ENCODE data around the gene WDCP. TPM values are rescaled to one million over a fixed set of nuclear protein-coding genes. Genes with fewer than 3 reads are reported as not detected.

Gene WDCP
- total RNA-seq, 1 donor from 2014 or later = 5.2 TPM

GRCh38 chr2:23988371-23988770, 58.8 kb downstream of the WDCP start:
- H3K9me3 ChIP-seq = no peaks in the 10 kb centered on the region
- no peak for DNase-seq (ENCODE audit: extremely low spot score in 2 of 2)
- no peaks in the 10 kb centered on the region for H3K27me3 ChIP-seq
- H3K4me1 ChIP-seq = no peaks in the 10 kb centered on the region
- no peak for TF ChIP-seq CTCF (IDR thresholded peaks at IDR 0.05)
- TF ChIP-seq POLR2A (IDR thresholded peaks at IDR 0.05) = no peak
- no peak for TF ChIP-seq POLR2AphosphoS5 (IDR thresholded peaks at IDR 0.05; ENCODE audit: insufficient read depth in 1 of 2, low read depth in 1 of 2)
- peaks cover 0 to 15% of the 10 kb centered on the region in 2 donors for H3K36me3 ChIP-seq
- no peak overlapping the region for H3K4me3 ChIP-seq
- intact Hi-C loops (cut with DNase I) = loop anchor here (10.0 kb wide), 1 partner anchor 1736 kb away; no protein-coding TSS in a partner anchor
- no peak overlapping the region for H3K27ac ChIP-seq

Small RNA genes lying within 50 kb of the gene (small RNA-seq; reads per million reads assigned to genes)
- gene RN7SL610P (not detected), gene RNU6-370P (not detected)

Other genes with a start within 250 kb of the WDCP start
- gene ATAD2B, start 120.3 kb downstream of the WDCP start, total RNA-seq = 38.5 TPM
- gene UBXN2A, start 106.9 kb downstream of the WDCP start, total RNA-seq = 12.5 TPM
- not detected for gene MFSD2B, start 37.3 kb downstream of the WDCP start, total RNA-seq
- 14.2 TPM for gene FKBP1B, start 2.4 kb upstream of the WDCP start, total RNA-seq
- 82.3 TPM for gene SF3B6, start 28.9 kb upstream of the WDCP start, total RNA-seq
- gene TP53I3, start 37.4 kb upstream of the WDCP start, total RNA-seq = 31.9 TPM
- not detected for gene PFN4, start 75.9 kb upstream of the WDCP start, total RNA-seq
- 16.5 TPM for gene FAM228B, start 76.1 kb upstream of the WDCP start, total RNA-seq
- 0.98 TPM for gene FAM228A, start 127.7 kb upstream of the WDCP start, total RNA-seq

Measured in vagina (tissue), 2 donors.